Measurements from ENCODE around the gene TMOD3. TPM values are rescaled to one million over a fixed set of nuclear protein-coding genes. Genes with fewer than 3 reads are reported as not detected.

TMOD3 gene
- total RNA-seq, 1 donor from 2014 or later = 76.2 TPM

DNA sequence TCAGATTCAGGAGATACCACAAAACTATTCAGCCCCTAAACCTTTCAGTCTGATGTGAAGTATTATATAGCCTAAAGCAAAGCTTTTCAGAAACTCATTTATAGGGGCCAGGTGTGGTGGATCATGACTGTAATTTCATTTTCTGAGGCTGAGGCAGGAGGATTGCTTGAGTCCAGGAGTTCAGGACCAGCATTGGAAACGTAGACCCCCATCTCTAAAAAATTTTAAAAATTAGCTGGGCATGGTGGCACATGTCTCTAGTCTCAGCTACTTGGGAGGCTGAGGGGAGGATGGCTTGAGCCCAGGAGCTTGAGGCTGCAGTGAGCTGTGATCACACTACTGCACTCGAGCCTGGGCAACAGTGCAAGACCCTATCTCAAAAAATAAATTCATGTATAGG lies 60.0 kb downstream of the TMOD3 start:
- no peak for DNase-seq (ENCODE audit: low spot score in 2 of 2)
- no peak for FAIRE-seq

DNA sequence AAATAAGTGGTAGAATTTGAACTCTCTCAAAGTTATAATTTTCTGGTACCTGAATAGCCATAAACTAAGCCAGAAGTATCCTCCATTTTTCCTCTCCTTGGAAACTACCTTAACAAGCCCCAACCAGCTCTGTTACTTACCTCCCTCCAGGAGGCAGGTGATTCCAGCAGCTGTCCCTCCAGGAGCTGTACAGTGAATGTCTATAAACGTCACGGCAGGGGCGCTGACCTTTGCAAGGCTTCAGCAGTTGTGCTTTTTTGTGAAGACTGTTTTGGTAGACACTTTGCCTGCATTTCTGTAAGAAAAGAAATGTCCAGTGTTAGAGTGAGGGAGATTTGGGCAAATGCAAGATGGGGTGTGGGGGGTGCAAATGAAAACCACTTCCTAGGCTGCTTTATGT lies 75.0 kb downstream of the TMOD3 start:
- FAIRE-seq = no peak
- no peak for DNase-seq (ENCODE audit: low spot score in 2 of 2)

GRCh38 chr15:51904931-51905330 lies 75.5 kb downstream of the TMOD3 start:
- FAIRE-seq (no peak), DNase-seq (ENCODE audit: low spot score in 2 of 2) (no peak)

DNA sequence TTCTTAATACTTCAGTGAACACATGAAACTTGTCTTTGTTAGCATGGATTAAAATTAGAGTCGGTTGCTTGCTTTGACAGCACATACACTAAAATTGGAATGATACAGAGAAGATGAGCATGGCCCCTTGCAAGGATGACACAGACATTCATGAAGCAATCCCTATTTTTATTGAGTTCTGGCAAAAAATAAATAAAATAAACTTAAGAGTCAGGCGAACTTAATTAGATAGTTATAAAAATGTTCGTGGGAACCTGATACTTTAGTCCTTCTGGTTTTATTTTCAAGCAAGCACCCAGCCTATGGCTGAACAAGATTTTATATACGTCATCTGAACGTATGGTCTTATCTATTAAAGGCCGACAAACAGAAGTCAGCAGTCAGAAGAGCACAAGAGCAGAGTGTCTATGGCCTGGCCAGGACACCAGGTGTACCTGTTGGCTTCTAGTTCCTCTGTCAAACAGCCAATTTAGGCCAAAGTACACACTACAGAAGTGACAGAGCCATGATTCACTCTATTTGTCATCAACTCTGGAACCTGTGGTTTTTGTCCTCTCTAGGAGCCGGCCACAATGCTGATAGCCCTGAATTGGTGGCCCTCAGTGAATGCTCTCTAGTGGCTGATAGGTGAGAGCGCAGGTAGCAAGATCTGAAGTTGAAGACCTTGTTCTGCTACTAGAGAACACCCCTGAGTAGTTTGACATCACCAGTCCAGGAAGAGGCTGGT lies 77.8 kb downstream of the TMOD3 start:
- FAIRE-seq (no peak), DNase-seq (ENCODE audit: low spot score in 2 of 2) (no peak)

DNA sequence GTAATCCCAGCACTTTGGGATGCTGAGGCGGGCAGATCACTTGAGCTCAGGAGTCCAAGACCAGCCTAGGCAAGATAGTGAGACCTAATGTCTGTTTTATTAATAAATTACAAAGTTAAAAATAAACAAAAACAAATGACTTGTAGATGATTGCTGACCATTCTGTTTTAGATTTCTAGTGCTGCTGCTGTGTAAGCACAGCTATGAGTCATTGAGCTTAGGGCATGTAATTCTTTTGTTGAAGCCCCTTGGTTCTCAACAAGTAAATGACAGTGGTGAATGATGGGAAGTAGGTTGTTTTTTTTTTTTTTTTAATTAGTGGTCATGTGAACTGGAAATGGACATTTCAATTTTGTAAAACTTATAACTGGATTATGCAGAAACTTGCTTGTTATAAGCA lies 78.9 kb downstream of the TMOD3 start:
- DNase-seq (ENCODE audit: low spot score in 2 of 2) (no peak), FAIRE-seq (no peak)

- DNase-seq (ENCODE audit: low spot score in 2 of 2) (no peak), FAIRE-seq (no peak)
These were observed 80.1 kb downstream of the TMOD3 start for GRCh38 chr15:51909584-51909983.

DNA sequence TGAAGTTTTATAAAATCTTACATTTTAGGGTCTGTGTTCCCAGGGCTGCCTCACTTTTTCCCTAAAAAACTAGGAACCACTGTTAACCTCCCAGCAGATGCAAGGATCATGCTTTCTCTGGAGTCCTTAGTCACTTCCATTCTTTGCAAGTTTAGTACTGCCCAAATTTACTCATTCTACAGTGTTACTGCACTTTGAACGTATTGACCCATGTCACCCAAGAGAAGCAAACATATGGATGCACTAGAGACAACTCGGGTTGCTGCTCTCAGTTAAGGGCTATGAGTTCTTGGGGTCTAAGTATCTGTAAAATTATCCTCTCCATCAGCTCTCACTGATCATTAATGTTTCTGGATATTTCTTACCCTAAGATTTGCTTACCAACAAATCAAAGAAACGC lies 83.1 kb downstream of the TMOD3 start:
- FAIRE-seq = no peak
- no peak for DNase-seq (ENCODE audit: low spot score in 2 of 2)

DNA sequence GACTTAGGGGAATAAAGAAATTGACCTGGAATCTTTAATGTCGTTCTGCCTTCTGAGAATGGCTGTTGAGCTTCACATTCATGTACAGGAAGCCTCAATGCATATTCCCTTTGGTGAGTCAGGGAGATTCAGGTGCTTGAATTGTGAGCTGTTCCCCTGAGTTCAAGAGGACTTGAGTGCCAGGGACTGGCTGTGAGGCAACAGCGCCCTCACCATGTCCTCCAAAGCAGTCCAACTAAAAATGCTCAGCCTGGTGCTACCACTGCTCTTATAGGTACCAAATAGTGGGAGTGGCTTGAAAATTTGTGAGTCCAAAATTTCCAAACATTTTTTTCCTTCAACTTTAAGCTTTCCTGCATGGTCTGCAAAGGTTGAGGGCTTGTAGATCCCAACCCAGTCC lies 88.0 kb downstream of the TMOD3 start:
- DNase-seq (ENCODE audit: low spot score in 2 of 2) = no peak
- FAIRE-seq = no peak

- DNase-seq (ENCODE audit: low spot score in 2 of 2) = peak in 1 of 2 donors; percentile 12
- FAIRE-seq = no peak
These were observed 95.0 kb downstream of the TMOD3 start for GRCh38 chr15:51924156-51925068.

DNA sequence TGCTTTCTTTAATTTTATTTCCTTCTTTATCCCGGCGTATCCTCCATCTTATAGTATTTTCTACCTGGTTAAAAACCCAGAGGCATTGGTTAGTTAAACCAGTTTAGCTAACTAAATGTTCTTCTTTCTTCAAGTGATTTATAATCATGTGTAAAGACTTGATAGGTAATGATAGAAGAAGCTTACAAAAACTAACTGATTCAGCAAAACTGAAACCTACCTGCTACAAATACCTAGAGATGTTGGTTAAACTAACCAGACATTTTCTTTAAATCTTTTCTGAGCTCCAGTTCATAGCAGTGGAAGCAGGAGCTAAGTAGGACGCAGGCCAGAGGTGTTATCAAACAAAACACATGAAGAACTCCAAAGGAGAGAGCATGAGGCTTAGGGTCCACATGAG lies 97.4 kb downstream of the TMOD3 start:
- DNase-seq (ENCODE audit: low spot score in 2 of 2) (no peak), FAIRE-seq (no peak)

GRCh38 chr15:51931016-51931415 lies 101.6 kb downstream of the TMOD3 start:
- DNase-seq (ENCODE audit: low spot score in 2 of 2) = no peak
- FAIRE-seq = no peak

DNA sequence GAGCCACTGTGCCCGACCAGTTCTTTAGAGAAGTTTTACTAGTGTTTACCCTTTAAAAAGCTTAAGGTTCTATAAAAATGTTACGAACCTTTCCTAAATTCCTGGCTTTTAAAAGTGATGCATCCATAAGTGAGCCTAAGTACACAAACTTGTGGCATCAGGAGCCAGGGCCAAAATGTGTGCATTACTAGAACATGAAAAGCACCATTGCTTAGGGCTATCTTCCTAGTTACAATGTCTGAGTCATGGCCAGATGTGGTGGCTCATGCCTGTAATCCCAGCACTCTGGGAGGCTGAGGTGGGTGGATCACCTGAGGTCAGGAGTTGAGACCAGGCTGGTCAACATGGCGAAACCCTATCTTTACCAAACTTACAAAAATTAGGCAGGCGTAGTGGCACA lies 102.2 kb downstream of the TMOD3 start:
- DNase-seq (ENCODE audit: low spot score in 2 of 2) (no peak), FAIRE-seq (no peak)

DNA sequence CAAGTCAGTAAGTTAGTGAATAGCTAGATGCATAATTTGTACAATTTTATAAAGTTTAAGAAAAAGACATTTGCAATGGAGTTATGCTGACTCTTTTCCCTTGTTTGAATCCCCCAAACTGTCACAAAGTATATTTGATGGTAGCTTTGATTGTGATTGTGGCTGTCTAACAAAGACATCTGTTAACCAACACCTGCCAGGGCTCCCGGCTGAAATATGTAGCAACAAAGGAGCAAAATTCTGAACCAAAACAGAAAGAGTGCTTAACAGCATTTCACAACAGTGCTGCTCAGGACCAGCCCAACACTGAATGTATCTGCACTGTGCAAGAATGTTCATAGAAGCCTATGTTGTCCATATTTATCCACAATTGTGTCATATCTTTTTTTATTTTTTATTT lies 102.7 kb downstream of the TMOD3 start:
- no peak for FAIRE-seq
- no peak for DNase-seq (ENCODE audit: low spot score in 2 of 2)

- FAIRE-seq = no peak
- DNase-seq (ENCODE audit: low spot score in 2 of 2) = no peak
These were observed 106.1 kb downstream of the TMOD3 start for GRCh38 chr15:51935466-51936104.

GRCh38 chr15:51936105-51936478 lies 106.6 kb downstream of the TMOD3 start:
- DNase-seq (ENCODE audit: low spot score in 2 of 2) (no peak), FAIRE-seq (no peak)

DNA sequence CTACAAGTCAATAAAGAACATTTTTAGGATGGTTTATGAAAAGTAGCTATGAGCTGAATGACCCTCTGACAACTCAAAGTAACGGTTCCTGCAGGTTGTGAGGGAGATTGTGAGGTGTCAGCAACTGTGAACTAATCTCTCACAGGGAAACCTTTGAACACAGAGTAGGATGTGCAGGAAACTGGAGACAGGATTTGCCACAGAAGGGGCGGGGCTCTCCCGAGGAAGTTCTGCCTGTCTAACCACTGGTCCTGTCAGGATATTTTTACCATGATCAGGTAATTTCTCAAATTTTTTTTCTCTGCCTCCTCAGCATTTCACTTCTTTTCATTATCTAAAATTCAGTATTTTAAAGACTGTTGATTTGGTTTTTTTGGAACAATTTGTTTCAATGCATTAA lies 108.8 kb downstream of the TMOD3 start:
- DNase-seq (ENCODE audit: low spot score in 2 of 2) (no peak), FAIRE-seq (no peak)

- FAIRE-seq = no peak
- DNase-seq (ENCODE audit: low spot score in 2 of 2) = no peak
These were observed 109.8 kb downstream of the TMOD3 start for GRCh38 chr15:51939216-51939615.

DNA sequence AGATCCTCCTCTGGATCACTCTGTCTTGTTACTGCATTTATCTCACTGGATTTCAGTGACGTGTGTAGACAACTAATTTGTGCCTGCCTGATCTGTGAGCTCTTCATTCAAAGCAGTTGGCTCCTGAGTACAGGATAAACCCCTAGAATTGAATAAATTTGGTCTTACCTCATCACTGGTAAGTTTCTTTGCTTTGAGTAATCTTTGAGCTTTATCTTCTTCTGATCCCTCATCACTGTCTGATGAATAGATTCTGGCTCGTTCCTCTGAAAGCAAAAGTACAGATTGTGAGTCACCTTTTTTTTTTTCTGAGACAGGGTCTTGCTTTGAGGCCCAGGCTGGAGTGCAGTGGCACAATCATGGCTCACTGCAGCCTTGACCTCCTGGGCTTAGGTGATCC lies 117.7 kb downstream of the TMOD3 start:
- DNase-seq (ENCODE audit: low spot score in 2 of 2) (no peak), FAIRE-seq (no peak)

GRCh38 chr15:51952805-51953204 lies 123.4 kb downstream of the TMOD3 start:
- no peak for DNase-seq (ENCODE audit: low spot score in 2 of 2)
- no peak for FAIRE-seq

DNA sequence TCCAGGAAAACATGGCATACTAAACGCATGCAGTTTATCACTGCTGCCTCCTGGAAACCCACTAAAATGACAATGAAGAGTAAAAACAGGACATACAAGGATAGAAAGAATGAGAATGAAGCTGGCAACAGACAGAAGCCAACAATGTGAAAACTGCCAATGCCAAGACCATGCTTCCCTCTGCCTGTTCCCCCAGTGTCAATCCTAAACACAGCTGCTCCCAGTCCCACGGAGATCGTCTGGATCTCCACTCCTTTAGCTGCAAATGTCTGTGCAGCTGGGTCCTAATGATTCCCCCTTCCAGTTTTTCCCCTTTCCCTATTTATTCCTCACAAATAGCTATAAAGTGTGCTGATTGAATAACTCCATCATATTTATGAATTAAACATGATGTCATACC lies 126.1 kb downstream of the TMOD3 start:
- DNase-seq (ENCODE audit: low spot score in 2 of 2) (no peak), FAIRE-seq (no peak)

Measured in frontal cortex (tissue), 4 donors.